A549 (cell line): ENCODE measurements around the gene DNAH5.

ENCODE experiments used
- POLR2A ChIP-seq: IDR thresholded peaks from 2 replicates; pipeline ENCODE4 v1.6.1; 2012; ENCODE audit warnings: mild to moderate bottlenecking, low read length
- SMC3 ChIP-seq: fragments of >200 bp; sonication (Bioruptor Twin); formaldehyde crosslinking; IDR thresholded peaks from 3 replicates; pipeline ENCODE4 v1.6.1; 2018; ENCODE audit warnings: inconsistent platforms
- TF ChIP-seq, protein P1 (sequence below): fragments of >200 bp; sonication (Bioruptor Twin); formaldehyde crosslinking; IDR thresholded peaks from 3 replicates; pipeline ENCODE4 v1.5.1; 2016

DNA sequence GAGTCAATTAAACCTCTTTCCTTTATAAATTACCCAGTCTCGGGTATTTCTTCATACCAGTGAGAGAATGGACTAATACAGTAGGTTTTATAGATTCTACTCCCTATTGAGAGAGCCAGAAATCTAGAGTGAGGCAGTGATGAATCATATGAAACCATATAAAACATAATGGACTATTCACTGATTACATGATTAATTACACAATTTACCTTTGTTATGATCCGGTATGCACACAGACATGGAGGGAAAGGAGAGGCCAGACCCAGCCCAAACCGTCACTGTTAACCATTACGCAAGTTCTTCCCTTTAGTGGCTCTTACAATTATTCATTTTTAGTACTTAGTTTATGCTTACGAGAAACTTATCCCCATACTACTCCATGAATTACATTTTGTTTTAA lies 205.0 kb downstream of the DNAH5 start:
- no peak for TF ChIP-seq POLR2A
- TF ChIP-seq, protein P1, sequence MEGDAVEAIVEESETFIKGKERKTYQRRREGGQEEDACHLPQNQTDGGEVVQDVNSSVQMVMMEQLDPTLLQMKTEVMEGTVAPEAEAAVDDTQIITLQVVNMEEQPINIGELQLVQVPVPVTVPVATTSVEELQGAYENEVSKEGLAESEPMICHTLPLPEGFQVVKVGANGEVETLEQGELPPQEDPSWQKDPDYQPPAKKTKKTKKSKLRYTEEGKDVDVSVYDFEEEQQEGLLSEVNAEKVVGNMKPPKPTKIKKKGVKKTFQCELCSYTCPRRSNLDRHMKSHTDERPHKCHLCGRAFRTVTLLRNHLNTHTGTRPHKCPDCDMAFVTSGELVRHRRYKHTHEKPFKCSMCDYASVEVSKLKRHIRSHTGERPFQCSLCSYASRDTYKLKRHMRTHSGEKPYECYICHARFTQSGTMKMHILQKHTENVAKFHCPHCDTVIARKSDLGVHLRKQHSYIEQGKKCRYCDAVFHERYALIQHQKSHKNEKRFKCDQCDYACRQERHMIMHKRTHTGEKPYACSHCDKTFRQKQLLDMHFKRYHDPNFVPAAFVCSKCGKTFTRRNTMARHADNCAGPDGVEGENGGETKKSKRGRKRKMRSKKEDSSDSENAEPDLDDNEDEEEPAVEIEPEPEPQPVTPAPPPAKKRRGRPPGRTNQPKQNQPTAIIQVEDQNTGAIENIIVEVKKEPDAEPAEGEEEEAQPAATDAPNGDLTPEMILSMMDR: no peak
- TF ChIP-seq SMC3: no peak
